ENCODE data around the gene C1QL2. TPM values are rescaled to one million over a fixed set of nuclear protein-coding genes. Genes with fewer than 3 reads are reported as not detected.

The C1QL2 gene
- total and polyA plus RNA-seq, 4 experiments from 2014 or later: not detected

- no peaks in the 10 kb centered on the region for H3K4me1 ChIP-seq (ENCODE audit: insufficient read depth, low read length)
- no peak overlapping the region for H3K27ac Mint-ChIP-seq
- POLR2A ChIA-PET (ENCODE audit: partially characterized antibody): no interaction called here
- H3K27me3 Mint-ChIP-seq: peaks cover 4 to 10% of the 10 kb centered on the region in 2 donors
- no peak overlapping the region for H3K4me3 ChIP-seq (ENCODE audit: low read length in 2 of 2)
- CTCF ChIA-PET (ENCODE audit: partially characterized antibody): no interaction called here
- no peaks in the 10 kb centered on the region for H3K36me3 Mint-ChIP-seq
- H3K4me1 Mint-ChIP-seq: no peaks in the 10 kb centered on the region
- DNase-seq: no peak
- intact Hi-C loops (cut with micrococcal nuclease): no loop called here
- H3K9me3 Mint-ChIP-seq: peaks cover 0 to 2% (median 0%) of the 10 kb centered on the region in 8 donors
- no peaks in the 10 kb centered on the region for H3K9me3 ChIP-seq (ENCODE audit: control insufficient read depth in 1 of 2, low read length in 2 of 2)
- no peaks in the 10 kb centered on the region for H3K27me3 ChIP-seq (ENCODE audit: insufficient read depth, low read length)
- no peak overlapping the region for H3K4me3 Mint-ChIP-seq
- no peak overlapping the region for H3K27ac ChIP-seq (ENCODE audit: low read depth, low read length)
- H3K36me3 ChIP-seq (ENCODE audit: insufficient read depth, low read length): no peaks in the 10 kb centered on the region
These were observed 39.8 kb upstream of the C1QL2 start for GRCh38 chr2:119198240-119198840.

- no peaks in the 10 kb centered on the region for H3K4me1 Mint-ChIP-seq
- intact Hi-C loops (cut with micrococcal nuclease): no loop called here
These were observed 39.1 kb upstream of the C1QL2 start for GRCh38 chr2:119197529-119198239.

GRCh38 chr2:119197126-119197405 lies 38.5 kb upstream of the C1QL2 start:
- no peaks in the 10 kb centered on the region for H3K4me1 Mint-ChIP-seq
- H3K27me3 ChIP-seq (ENCODE audit: insufficient read depth, low read length): no peaks in the 10 kb centered on the region
- no peak overlapping the region for H3K27ac ChIP-seq (ENCODE audit: low read depth, low read length)
- H3K9me3 ChIP-seq (ENCODE audit: control insufficient read depth in 1 of 2, low read length in 2 of 2): no peaks in the 10 kb centered on the region
- no peak overlapping the region for H3K4me3 ChIP-seq (ENCODE audit: low read length in 2 of 2)
- POLR2A ChIA-PET (ENCODE audit: partially characterized antibody): no interaction called here
- CTCF ChIA-PET (ENCODE audit: partially characterized antibody): no interaction called here
- DNase-seq: no peak
- H3K36me3 Mint-ChIP-seq: no peaks in the 10 kb centered on the region
- no peaks in the 10 kb centered on the region for H3K36me3 ChIP-seq (ENCODE audit: insufficient read depth, low read length)
- intact Hi-C loops (cut with micrococcal nuclease): no loop called here
- H3K27me3 Mint-ChIP-seq: peaks cover 9 to 12% of the 10 kb centered on the region in 2 donors
- no peak overlapping the region for H3K4me3 Mint-ChIP-seq
- H3K4me1 ChIP-seq (ENCODE audit: insufficient read depth, low read length): no peaks in the 10 kb centered on the region
- no peak overlapping the region for H3K27ac Mint-ChIP-seq
- H3K9me3 Mint-ChIP-seq: peaks cover 0 to 2% (median 0%) of the 10 kb centered on the region in 8 donors

More at GRCh38 chr2:119197529-119198239, 39.1 kb upstream of the C1QL2 start:
- Histone ChIP-seq H3K27ac (ENCODE audit: low read depth, low read length) (no peak overlapping the region), H3K4me1 (ENCODE audit: insufficient read depth, low read length) (no peaks in the 10 kb centered on the region), H3K27me3 (ENCODE audit: insufficient read depth, low read length) (no peaks in the 10 kb centered on the region), H3K9me3 (ENCODE audit: control insufficient read depth in 1 of 2, low read length in 2 of 2) (no peaks in the 10 kb centered on the region), H3K4me3 (ENCODE audit: low read length in 2 of 2) (no peak overlapping the region), H3K36me3 (ENCODE audit: insufficient read depth, low read length) (no peaks in the 10 kb centered on the region)
- no peak overlapping the region for H3K4me3 Mint-ChIP-seq
- DNase-seq: no peak
- ChIA-PET POLR2A (ENCODE audit: partially characterized antibody) (no interaction called here), CTCF (ENCODE audit: partially characterized antibody) (no interaction called here)
- peaks cover 0 to 2% (median 0%) of the 10 kb centered on the region in 8 donors for H3K9me3 Mint-ChIP-seq
- no peak overlapping the region for H3K27ac Mint-ChIP-seq
- peaks cover 8 to 12% of the 10 kb centered on the region in 2 donors for H3K27me3 Mint-ChIP-seq
- H3K36me3 Mint-ChIP-seq: no peaks in the 10 kb centered on the region

- Mint-ChIP-seq H3K9me3 (peaks cover 0 to 2% (median 0%) of the 10 kb centered on the region in 8 donors), H3K4me3 (no peak overlapping the region), H3K36me3 (no peaks in the 10 kb centered on the region), H3K27ac (peak overlapping the region in 1 of 7 donors; percentile 57), H3K27me3 (peaks cover 10 to 12% of the 10 kb centered on the region in 2 donors), H3K4me1 (no peaks in the 10 kb centered on the region)
- no peaks in the 10 kb centered on the region for H3K36me3 ChIP-seq (ENCODE audit: insufficient read depth, low read length)
- H3K4me3 ChIP-seq (ENCODE audit: low read length in 2 of 2): no peak overlapping the region
- DNase-seq: no peak
- H3K27ac ChIP-seq (ENCODE audit: low read depth, low read length): no peak overlapping the region
- H3K4me1 ChIP-seq (ENCODE audit: insufficient read depth, low read length): no peaks in the 10 kb centered on the region
- H3K27me3 ChIP-seq (ENCODE audit: insufficient read depth, low read length): no peaks in the 10 kb centered on the region
- intact Hi-C loops (cut with micrococcal nuclease): no loop called here
- no peaks in the 10 kb centered on the region for H3K9me3 ChIP-seq (ENCODE audit: control insufficient read depth in 1 of 2, low read length in 2 of 2)
- POLR2A ChIA-PET (ENCODE audit: partially characterized antibody): no interaction called here
- CTCF ChIA-PET (ENCODE audit: partially characterized antibody): no interaction called here
These were observed 38.0 kb upstream of the C1QL2 start for GRCh38 chr2:119196301-119197125.

- H3K4me1 ChIP-seq (ENCODE audit: insufficient read depth, low read length): no peaks in the 10 kb centered on the region
These were observed 37.3 kb upstream of the C1QL2 start for GRCh38 chr2:119195887-119196286.

GRCh38 chr2:119195001-119195400 lies 36.5 kb upstream of the C1QL2 start:
- no peaks in the 10 kb centered on the region for H3K36me3 ChIP-seq (ENCODE audit: insufficient read depth, low read length)
- Mint-ChIP-seq H3K36me3 (no peaks in the 10 kb centered on the region), H3K27ac (no peak overlapping the region), H3K27me3 (peaks cover 15% of the 10 kb centered on the region in 2 donors), H3K4me1 (no peaks in the 10 kb centered on the region), H3K9me3 (peaks cover 0 to 2% (median 0%) of the 10 kb centered on the region in 8 donors), H3K4me3 (no peak overlapping the region)
- no peaks in the 10 kb centered on the region for H3K9me3 ChIP-seq (ENCODE audit: control insufficient read depth in 1 of 2, low read length in 2 of 2)
- intact Hi-C loops (cut with micrococcal nuclease): no loop called here
- DNase-seq: no peak
- H3K27ac ChIP-seq (ENCODE audit: low read depth, low read length): no peak overlapping the region
- H3K27me3 ChIP-seq (ENCODE audit: insufficient read depth, low read length): no peaks in the 10 kb centered on the region
- POLR2A ChIA-PET (ENCODE audit: partially characterized antibody): no interaction called here
- CTCF ChIA-PET (ENCODE audit: partially characterized antibody): no interaction called here
- no peaks in the 10 kb centered on the region for H3K4me1 ChIP-seq (ENCODE audit: insufficient read depth, low read length)
- H3K4me3 ChIP-seq (ENCODE audit: low read length in 2 of 2): no peak overlapping the region

More at GRCh38 chr2:119195887-119196286, 37.3 kb upstream of the C1QL2 start:
- Mint-ChIP-seq H3K36me3 (no peaks in the 10 kb centered on the region), H3K27me3 (peaks cover 10 to 12% of the 10 kb centered on the region in 2 donors), H3K4me3 (no peak overlapping the region), H3K9me3 (peaks cover 0 to 2% (median 0%) of the 10 kb centered on the region in 8 donors), H3K4me1 (no peaks in the 10 kb centered on the region), H3K27ac (no peak overlapping the region)
- Histone ChIP-seq H3K36me3 (ENCODE audit: insufficient read depth, low read length) (no peaks in the 10 kb centered on the region), H3K4me3 (ENCODE audit: low read length in 2 of 2) (no peak overlapping the region), H3K27ac (ENCODE audit: low read depth, low read length) (no peak overlapping the region), H3K27me3 (ENCODE audit: insufficient read depth, low read length) (no peaks in the 10 kb centered on the region), H3K9me3 (ENCODE audit: control insufficient read depth in 1 of 2, low read length in 2 of 2) (no peaks in the 10 kb centered on the region)
- POLR2A ChIA-PET (ENCODE audit: partially characterized antibody): no interaction called here
- intact Hi-C loops (cut with micrococcal nuclease): no loop called here
- DNase-seq: no peak
- CTCF ChIA-PET (ENCODE audit: partially characterized antibody): no interaction called here

GRCh38 chr2:119192893-119193292 lies 34.3 kb upstream of the C1QL2 start:
- peaks cover 0 to 2% (median 0%) of the 10 kb centered on the region in 8 donors for H3K9me3 Mint-ChIP-seq
- Histone ChIP-seq H3K9me3 (ENCODE audit: control insufficient read depth in 1 of 2, low read length in 2 of 2) (no peaks in the 10 kb centered on the region), H3K27ac (ENCODE audit: low read depth, low read length) (no peak overlapping the region), H3K4me1 (ENCODE audit: insufficient read depth, low read length) (no peaks in the 10 kb centered on the region), H3K36me3 (ENCODE audit: insufficient read depth, low read length) (no peaks in the 10 kb centered on the region), H3K27me3 (ENCODE audit: insufficient read depth, low read length) (no peaks in the 10 kb centered on the region), H3K4me3 (ENCODE audit: low read length in 2 of 2) (no peak overlapping the region)
- H3K4me3 Mint-ChIP-seq: no peak overlapping the region
- no peaks in the 10 kb centered on the region for H3K4me1 Mint-ChIP-seq
- DNase-seq: no peak
- CTCF ChIA-PET (ENCODE audit: partially characterized antibody): no interaction called here
- POLR2A ChIA-PET (ENCODE audit: partially characterized antibody): no interaction called here
- no peak overlapping the region for H3K27ac Mint-ChIP-seq
- no peaks in the 10 kb centered on the region for H3K36me3 Mint-ChIP-seq
- intact Hi-C loops (cut with micrococcal nuclease): no loop called here
- peaks cover 13 to 17% of the 10 kb centered on the region in 2 donors for H3K27me3 Mint-ChIP-seq
